Left renal cortex interstitium (tissue), 4 donors: ENCODE data around the gene TRIM52. TPM values are rescaled to one million over a fixed set of nuclear protein-coding genes. Genes with fewer than 3 reads are reported as not detected.
A peak's percentile ranks its signal among the peaks of the same experiment; 100 is the strongest.

Experiments
- DNase-seq, 4 donors: peaks; one replicate each; pipeline ENCODE4 v3.0.0-alpha.2; 2013; ENCODE audit warnings: low read depth in 4 of 4, low spot score in 2 of 4, missing footprints in 1 of 4
- polyA plus RNA-seq, 4 donors: library from polyadenylated mRNA; unstranded; fragments of 120-200 nt; gene quantifications; one replicate each; pipeline ENCODE4 v1.2.1, GENCODE V29; 2013; ENCODE audit not compliant: insufficient read length in 4 of 4

Gene TRIM52
- polyA plus RNA-seq, 4 donors = 17.4 to 52.7 (median 31.4) TPM

DNA sequence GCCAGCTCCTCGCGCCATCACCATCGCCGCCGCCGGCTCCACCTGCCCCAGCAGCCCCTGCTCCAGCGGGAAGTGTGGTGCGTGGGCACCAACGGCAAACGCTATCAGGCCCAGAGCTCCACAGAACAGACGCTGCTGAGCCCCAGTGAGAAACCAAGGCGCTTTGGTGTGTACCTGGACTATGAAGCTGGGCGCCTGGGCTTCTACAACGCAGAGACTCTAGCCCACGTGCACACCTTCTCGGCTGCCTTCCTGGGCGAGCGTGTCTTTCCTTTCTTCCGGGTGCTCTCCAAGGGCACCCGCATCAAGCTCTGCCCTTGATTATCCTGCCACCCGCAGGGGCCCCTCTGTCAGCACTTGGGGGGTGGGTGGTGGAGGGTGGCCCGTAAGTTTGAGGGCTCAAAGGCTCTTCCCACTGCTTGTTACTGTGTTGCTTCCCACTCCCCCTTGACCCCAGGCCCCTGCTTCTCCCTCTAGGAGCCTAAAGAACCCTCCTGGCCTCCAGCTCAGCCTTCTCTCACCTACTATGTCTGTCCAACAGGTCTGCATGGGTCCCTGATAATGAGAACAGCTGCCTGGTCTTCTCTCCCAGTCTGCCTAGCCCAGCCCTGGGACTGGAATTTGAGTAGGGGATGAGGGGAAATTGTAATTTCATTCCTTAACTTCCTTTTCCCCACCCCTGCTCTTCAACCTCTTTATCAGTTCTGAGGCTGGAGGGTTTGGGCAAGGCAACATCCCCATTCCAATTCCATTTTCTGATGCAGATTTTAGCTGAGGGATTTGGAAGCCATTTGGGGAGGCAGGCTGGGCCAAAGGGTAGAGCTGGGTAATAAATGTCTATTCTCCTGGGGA is 26.3 kb downstream of the TRIM52 start:
- DNase-seq = no peak

DNA sequence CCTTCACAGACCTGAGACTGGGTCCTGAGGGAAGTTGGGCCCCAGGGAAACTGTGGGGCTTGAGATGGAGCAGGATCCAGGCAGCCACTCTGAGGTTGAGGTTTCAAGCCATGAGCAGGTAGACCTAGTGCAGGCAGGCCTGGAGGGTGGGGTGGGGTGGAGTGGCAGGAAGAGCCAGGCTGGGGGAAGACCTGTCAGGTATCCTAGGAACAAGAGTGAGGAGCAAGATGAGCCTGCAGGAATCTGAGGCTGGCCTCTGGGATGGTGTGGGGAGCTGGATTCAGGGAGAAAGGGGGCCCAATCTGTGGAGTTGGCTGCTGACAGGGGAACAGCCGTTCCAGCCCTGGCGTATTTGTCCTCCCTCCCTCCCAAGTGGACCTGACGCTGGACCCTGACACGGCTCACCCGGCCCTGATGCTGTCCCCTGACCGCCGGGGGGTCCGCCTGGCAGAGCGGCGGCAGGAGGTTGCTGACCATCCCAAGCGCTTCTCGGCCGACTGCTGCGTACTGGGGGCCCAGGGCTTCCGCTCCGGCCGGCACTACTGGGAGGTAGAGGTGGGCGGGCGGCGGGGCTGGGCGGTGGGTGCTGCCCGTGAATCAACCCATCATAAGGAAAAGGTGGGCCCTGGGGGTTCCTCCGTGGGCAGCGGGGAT is 27.0 kb downstream of the TRIM52 start:
- no peak for DNase-seq

DNA sequence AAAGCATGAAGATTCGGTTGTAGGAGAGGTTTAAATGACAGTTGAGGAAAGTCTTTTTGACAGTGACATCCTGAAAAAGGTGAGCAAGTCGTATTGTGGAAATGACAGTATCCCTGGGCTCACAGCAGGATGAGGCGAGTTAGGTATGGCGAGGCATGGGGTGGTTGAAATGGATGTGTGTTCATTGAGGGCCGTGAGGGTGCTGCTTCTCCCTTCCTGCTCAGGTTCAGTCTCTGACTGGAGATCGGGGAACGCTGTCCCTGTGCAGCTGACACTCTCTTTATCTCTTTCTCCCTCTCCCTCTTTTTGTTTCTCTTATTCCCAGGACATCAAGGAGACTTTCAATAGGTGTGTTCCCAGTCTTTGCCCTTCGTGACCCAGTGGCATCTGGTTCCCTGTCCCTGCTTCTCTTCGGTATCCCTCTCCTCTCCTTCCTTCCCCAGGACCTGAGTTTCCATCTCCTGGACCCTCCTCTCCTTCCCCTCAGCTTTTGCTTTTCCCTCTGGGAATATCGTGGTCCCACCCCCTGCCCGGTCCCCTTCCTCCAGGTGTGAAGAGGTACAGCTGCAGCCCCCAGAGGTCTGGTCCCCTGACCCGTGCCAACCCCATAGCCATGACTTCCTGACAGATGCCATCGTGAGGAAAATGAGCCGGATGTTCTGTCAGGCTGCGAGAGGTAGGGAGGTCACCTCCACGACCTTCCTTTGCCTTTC is 27.7 kb downstream of the TRIM52 start:
- DNase-seq = no peak

DNA sequence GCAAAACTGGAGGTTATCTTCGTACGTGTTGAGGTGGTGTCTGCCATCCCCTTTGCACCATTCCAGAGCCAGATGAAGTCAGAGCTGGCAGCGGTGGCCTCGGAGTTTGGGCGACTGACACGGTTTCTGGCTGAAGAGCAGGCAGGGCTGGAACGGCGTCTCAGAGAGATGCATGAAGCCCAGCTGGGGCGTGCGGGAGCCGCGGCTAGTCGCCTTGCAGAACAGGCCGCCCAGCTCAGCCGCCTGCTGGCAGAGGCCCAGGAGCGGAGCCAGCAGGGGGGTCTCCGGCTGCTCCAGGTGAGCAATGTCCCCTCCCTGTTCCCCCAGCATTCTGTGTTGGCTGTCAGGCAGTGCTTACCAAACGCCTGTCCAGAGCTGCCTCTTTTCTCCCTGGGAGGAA is 28.4 kb downstream of the TRIM52 start:
- DNase-seq = no peak

DNA sequence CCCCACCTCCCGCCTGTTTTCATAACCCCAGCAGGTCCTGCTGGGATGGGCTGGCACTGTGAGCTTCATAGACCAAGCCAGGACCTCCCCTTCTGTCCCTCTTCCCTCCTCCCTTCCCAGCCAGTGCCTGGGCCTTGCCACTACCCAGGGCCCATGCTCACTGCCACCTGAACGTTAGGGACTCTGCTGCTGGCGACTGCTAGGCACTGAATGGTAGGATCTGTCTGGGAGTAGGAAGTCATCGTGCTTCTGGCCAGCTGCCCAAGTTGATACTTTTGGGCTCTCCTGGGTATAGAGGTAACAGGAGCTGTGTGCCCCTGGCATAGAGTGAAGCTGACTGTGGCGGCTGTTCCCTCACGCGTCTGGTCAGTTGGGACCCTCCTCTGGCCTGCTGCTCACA is 29.5 kb downstream of the TRIM52 start:
- DNase-seq = no peak

DNA sequence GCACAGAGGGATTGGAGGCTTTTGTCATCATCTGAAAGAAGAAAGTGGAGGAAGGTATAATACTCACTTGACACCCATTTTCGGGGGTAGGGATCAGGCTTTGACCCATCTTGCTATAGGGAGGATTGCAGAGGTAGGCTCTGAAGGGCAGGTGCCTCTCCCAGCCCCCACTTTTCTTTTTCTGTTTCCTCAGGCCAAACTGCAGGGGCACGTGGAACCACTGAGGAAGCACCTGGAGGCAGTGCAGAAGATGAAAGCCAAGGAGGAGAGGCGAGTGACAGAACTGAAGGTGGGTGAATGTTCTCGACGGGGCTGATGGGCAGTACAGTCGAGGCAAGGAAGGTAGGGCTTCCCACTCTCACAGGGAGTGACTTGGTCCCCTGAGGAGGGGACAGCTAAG is 30.4 kb downstream of the TRIM52 start:
- no peak for DNase-seq

DNA sequence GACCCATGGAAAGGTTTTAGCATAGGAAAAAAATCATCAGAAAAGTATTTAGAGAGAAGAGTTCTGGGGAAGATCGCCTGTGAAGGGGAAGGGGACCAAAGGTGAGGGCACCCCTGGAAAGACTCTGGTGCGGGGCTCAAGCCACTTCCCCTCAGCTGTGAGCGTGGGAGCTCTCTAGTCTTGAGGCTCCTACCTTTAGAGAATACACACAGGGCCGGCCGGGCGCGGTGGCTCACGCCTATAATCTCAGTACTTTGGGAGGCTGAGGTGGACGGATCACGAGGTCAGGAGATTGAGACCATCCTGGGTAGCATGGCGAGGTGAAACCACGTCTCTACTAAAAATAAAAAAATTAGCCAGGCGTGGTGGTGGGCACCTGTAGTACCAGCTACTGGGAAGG is 30.9 kb downstream of the TRIM52 start:
- no peak for DNase-seq

DNA sequence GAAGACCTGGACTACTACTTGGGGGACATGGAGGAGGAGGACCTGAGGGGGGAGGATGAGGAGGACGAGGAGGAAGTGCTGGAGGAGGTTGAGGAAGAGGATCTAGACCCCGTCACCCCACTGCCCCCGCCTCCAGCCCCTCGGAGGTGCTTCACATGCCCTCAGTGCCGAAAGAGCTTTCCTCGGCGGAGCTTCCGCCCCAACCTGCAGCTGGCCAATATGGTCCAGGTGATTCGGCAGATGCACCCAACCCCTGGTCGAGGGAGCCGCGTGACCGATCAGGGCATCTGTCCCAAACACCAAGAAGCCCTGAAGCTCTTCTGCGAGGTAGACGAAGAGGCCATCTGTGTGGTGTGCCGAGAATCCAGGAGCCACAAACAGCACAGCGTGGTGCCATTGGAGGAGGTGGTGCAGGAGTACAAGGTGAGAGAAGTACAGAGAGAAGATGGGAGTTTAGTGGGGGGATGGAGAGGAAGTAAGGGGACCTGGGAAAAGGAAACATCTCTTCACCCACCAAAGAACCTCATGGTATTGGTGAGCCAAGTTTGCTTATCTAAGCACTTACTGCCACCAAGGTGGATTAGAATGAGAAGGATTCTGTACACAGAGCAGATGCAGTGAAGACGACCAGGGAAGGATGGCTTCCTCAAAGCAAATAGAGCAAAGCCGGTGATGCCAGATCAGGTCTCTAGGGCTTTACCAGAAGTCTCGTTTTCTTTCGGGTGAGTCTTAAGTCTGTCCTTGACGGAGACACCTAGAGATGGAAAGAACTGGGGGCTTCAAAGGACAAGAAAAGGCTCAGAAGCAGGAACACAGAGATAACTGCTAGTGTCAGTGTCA is 36.3 kb downstream of the TRIM52 start:
- DNase-seq = no peak

DNA sequence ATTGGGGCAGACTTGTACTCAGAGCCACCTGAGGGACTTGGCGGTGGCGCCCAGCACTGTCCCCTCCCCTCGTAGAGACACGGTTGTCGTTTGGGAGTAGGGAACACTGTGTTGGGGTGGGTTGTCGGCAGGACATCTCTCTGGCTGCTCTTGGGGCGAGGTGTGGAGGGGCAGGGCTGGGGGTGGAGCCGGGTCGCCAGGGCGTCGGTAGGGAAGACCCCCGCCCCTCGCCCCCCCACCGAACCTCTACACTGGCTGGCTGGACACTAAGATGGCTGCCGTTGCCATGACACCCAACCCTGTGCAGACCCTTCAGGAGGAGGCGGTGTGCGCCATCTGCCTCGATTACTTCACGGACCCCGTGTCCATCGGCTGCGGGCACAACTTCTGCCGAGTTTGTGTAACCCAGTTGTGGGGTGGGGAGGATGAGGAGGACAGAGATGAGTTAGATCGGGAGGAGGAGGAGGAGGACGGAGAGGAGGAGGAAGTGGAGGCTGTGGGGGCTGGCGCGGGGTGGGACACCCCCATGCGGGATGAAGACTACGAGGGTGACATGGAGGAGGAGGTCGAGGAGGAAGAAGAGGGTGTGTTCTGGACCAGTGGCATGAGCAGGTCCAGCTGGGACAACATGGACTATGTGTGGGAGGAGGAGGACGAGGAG is 37.1 kb downstream of the TRIM52 start:
- DNase-seq = no peak

DNA sequence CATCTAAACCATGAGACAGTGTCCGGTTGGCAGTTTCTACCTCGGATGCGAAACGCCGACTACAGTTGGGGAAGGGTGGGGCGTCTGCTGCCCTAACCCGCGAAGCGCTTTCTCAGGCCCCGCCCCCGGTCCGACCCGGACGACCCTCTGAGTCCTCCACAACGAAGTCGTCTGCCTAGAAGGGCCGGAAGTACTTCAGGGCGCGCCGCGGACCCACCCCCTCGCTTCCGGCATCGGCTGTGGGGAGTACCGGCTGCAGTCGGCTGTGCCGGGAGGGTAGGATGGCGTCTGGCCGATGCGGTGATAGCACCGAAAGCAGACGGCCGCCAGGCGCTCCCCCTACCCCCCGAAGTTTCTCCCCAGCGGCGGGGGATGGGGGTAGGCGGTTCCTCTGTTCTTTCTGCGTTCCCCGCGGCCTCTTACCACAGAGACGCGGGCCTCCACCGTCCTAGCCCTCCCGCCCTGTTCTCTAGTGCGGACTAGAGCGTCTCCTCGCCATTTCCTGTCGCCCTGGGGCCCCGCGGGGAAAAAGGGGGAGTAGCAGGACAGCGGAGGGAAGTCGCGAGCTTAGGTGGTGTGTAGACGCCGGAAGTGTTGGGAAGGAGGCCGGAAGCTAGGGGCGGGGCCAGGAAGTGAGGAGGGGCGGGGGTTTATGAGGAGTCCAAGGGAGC is 37.8 kb downstream of the TRIM52 start, which contains the start of gene TRIM41:
Gene TRIM41 (plus strand): TSS at position 224 of the 671 bp plus-strand sequence. CDS start 719 bp downstream, outside the sequence.
- DNase-seq = peak in 3 of 4 donors; percentile 93 to 95 (median 93)

DNA sequence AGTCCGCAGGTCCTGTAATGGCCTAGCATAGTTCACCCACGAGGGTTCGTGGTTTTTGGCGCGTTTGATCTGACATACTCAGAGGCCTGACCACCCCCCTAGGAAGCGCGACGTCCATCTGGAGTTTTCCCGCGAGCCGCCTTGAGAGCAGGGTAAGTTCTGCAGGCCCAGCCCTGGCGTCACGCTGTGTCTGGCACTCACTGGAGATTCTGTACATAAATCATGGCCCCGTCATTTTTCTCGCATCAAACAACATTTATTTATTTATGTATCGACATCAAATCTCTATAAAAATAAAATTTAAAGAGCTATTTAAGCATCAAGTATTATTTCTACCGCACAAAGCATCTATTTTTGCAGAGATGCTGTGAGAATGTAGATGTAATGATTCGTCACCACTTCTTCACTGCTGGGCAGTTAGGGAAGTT is 38.3 kb downstream of the TRIM52 start:
- peak in 1 of 4 donors; percentile 62 for DNase-seq

DNA sequence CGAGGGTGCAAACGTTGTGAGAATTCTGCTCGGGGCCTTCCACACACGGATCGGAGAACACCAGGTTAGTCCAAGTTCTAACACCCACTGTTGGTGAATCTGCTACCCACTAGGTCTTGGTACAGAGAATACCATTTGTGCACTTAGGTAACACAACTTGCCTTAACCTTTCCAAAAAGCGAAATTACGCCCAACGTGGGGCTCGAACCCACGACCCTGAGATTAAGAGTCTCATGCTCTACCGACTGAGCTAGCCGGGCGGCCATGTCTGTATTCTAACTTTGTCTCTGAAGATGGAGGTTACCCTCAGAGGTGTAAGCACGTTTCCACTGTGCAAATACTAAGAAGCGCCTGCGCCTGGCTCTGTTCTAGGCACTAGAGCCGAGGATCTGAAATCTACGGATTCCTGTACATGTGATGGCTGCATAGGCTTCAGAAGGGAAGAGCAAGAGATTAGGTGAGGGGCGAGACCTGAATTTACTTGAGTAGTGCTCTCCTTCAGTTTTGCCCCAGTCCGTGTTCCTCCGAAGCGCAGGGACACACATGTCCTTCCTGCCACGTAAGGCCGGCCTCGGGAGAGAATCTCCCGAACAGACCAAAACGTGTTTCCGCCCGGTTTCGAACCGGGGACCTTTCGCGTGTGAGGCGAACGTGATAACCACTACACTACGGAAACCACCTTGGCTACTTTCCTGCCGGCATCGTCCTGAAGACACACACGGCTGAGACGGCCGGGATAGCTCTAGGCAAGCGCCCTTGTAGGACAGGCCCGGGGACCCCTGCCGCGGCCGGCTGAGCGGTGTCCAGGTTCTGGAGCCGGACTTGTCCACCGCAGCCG is 38.9 kb downstream of the TRIM52 start:
- DNase-seq = peak in 3 of 4 donors; percentile 89 to 92 (median 90)

DNA sequence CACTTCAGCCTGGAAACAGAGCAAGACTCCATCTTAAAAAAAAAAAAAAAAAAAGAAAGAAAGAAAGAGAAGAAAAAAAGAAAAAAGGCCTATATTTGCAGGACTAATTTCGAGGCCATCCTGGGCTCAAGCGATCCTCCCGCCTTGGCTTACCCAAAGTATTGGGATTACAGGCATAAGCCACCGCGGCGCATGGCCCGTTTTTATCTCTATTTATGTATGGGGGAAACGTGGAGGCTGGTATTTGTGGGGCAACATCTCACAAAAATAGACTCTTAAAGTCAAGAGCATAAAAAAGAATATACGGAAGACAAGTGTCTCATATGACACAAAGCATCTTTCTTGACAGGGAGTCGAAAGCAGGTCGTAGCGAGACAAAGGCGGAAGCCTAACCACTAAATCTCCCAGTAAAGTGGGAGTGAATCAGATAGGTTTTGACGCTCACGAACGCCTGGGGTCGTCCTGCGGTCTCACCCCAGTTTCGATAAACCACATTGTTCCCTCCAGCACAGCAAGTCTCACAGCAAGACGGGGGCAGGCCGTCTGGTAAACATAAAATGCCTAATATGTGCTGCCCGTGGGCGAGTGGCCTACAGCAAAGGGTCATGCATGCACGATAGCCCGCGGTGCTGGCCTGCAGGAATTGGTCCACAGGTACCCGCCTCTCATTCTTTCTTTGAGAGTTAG is 39.7 kb downstream of the TRIM52 start:
- DNase-seq = no peak

DNA sequence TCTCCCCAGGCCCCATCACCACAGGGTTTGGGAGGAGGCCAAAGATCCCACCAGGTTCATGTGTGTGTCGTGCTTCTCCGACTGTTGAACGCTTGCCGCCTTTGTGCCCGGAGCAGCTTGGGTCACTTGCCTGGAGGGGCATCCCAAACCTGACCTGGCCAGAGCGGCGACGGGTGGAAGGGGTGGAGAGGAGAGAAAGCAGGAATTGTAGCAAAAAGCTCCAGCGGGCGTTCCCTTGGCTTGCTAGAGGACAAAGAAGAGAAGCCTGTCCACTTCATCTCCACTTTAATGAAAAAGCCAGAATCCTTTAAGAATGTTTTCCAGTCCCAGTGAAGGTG is 40.8 kb downstream of the TRIM52 start:
- DNase-seq = no peak

DNA sequence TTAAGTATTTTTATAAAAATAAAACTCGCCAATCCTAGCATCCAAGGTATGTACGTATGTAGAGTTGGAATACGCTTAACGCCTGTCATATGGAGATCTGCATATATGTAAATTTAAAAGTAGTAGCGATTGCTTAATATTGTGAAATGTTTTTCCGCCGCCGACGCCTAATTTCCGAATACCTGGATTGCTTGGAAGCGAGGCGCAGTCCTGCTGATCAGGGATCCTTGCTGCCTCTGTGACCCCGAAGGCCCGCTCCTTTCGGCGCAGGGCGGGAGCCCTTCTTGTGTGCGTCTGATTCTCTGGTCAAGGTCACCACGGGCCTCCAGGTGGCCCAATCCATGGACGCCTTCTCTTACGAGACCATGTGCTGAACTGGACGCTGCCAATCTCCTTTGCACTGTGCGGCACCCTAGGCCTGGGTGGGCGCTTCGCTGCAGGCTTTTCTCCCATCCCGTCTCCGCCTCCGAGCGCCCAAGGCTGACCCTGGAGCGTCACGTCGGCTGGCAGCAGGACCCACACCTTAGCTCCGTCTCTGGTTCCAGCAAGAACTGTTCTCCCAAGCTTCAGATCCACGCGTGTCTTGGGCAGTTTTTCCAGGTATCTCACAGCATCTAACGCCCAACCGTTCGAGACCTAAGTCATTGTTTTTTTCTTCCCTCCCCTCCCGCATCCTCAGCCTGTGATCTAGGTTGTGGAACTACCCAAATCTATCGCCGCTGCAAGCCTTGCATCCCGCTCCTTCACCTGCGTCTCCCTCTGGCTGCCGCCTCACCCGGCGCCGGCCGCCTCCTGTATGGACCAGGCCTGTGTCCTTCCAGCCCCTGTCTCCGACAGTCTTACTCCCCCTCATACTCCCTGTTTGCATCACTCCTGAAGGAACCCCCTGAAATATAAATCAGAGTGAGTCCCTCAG is 41.4 kb downstream of the TRIM52 start:
- DNase-seq = no peak

DNA sequence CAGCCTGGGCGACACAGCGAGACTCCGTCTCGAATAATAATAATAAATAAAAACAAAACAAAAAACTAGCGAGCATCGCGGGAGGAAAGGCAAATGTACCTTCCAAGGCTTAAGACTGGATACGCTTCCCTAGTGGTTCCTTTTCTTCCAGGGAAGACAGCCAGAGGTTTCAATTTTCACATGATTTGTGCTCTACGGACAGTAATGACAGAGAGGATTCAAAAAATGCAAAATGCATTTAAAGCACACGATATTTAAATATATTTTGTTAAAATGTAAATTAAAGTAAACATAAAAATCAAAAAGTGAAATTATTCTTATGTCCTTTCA is 42.2 kb downstream of the TRIM52 start:
- no peak for DNase-seq

DNA sequence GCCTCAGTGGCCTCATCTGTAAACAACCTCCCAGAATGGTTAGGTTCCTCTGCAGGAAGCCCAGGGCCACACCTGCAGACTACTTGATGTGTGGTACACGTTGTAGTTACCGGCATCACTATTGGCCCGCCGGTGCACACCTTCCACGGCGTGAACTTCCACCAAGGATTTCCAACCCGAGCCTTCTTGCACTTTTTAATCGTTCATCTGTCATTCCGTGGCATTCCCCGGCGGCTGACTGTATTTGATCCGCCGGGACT is 43.2 kb downstream of the TRIM52 start:
- no peak for DNase-seq
